Pancreas (tissue), 10 donors: ENCODE results near the gene CCDC159. TPM values are rescaled to one million over a fixed set of nuclear protein-coding genes. Genes with fewer than 3 reads are reported as not detected.
"Not testable (repeated sequence)": the region's sequence is repeated elsewhere in the genome, so short reads cannot be mapped to it uniquely, and the experiment has no call there.

Source experiments
- ATAC-seq, 4 donors: fragments of 200-7000 bp; cut with Tn5 transposase; one replicate each; pipeline versions ENCODE4 v1.8.0 to v1.9.1; 2020; ENCODE audit warnings: mild to moderate bottlenecking in 4 of 4, moderate library complexity in 4 of 4
- DNase-seq, 6 donors: peaks; one replicate each; pipeline ENCODE4 v3.0.0-alpha.2; 2020
- FAIRE-seq: peaks from 2 replicates; lab custom pipeline; 2012; peaks lifted over from hg19 to GRCh38; lab: Jason Lieb, UNC
- H3K27ac ChIP-seq, 4 donors: fragments of 200-600 bp; sonication (generic); 1 replicate in 3 of 4; 2 replicates in 1 of 4; pipeline versions ENCODE4 v1.5.0 to v1.8.0; 2020
- H3K27me3 ChIP-seq, 4 donors: fragments of 200-600 bp; one replicate each; pipeline ENCODE4 v1.8.0; 2021
- H3K36me3 ChIP-seq, 3 donors: fragments of 200-600 bp; sonication (generic) in 1 of 3; one replicate each; pipeline versions ENCODE4 v1.5.0 to v1.8.0; 2020 to 2021
- H3K4me1 ChIP-seq, 3 donors: fragments of 200-600 bp; one replicate each; pipeline ENCODE4 v1.8.0; 2021
- H3K4me3 ChIP-seq, 4 donors: fragments of 200-600 bp; sonication (generic) in 2 of 4; one replicate each; pipeline versions ENCODE4 v1.5.0 to v1.8.0; 2020 to 2021
- H3K9me3 ChIP-seq, 4 donors: fragments of 200-600 bp; one replicate each; pipeline ENCODE4 v1.8.0; 2021
- CTCF ChIP-seq, 4 donors: fragments of 200-600 bp; sonication (generic) in 3 of 4; IDR thresholded peaks; one replicate each; pipeline versions ENCODE4 v1.5.0 to v1.8.0; 2021; ENCODE audit warnings: antibody characterized with exemption in 4 of 4
- WGBS, 2 donors: extraction: QIAGEN DNeasy Blood & Tissue Kit; methylation state at CpG; one replicate each; pipeline ENCODE4 v1.1.7; 2013; 5-methylcytosine and 5-hydroxymethylcytosine counted together
- intact Hi-C, 3 donors: fragments of 100-400 bp; cut with DNase I; formaldehyde crosslinking; loops; one replicate each; pipeline versions ENCODE4 v1.11.1 to v1.14.2; 2022
- polyA plus RNA-seq, 2 donors: library from polyadenylated mRNA; stranded (reverse); fragments of 200-250 nt; gene quantifications; one replicate each; pipeline ENCODE4 v1.2.3, GENCODE V29; 2013
- total RNA-seq, 6 donors: library from RNA; stranded (reverse); fragmentation: NEBNext Ultra II Directional in 4 of 6; extraction: Animal tissue kit (Norgen Biotek cat#: 25700) in 4 of 6; gene quantifications; one replicate each; pipeline versions ENCODE4 v1.2.1 to v1.2.4, GENCODE V29; 2021 to 2023
- donor health status: healthy with polysubstance abuse.
- donor health status: DM: no; HTN: no; CAD: no; lungs with moderate emphysema.
- donor health status: DM: no; HTN: no; CAD: no.
- donor health status: control.
- donor health status: control.
- donor health status: Bipolar disorder and iron deficiency.
- donor health status: DM: yes; HTN: yes; CAD: no.
- donor health status: DM: no; HTN: no; CAD: no.
- donor health status: DM: no; HTN: no; CAD: no.
- donor health status: DM: yes; HTN: yes; CAD: no.

The CCDC159 gene
- total and polyA plus RNA-seq, 8 donors, result 11.6 to 106 (median 15.6) TPM

- intact Hi-C loops, result no loop called here
- DNase-seq (no peak), ATAC-seq (no peak), FAIRE-seq (no peak)
- Histone ChIP-seq H3K36me3 (no peaks in the 10 kb centered on the region), H3K9me3 (no peaks in the 10 kb centered on the region), H3K4me3 (no peak overlapping the region), H3K4me1 (no peaks in the 10 kb centered on the region), H3K27me3 (no peaks in the 10 kb centered on the region), H3K27ac (no peak overlapping the region)
- TF ChIP-seq CTCF (IDR thresholded peaks at IDR 0.05), result no peak
- 72 to 78% methylated on average over 9 of the region's 9 CpGs for WGBS, 2 donors
These were observed 40.0 kb upstream of the CCDC159 start for GRCh38 chr19:11306337-11306736.

GRCh38 chr19:11320278-11320995 lies 25.9 kb upstream of the CCDC159 start:
- FAIRE-seq, H3K36me3 ChIP-seq, ATAC-seq, DNase-seq, H3K27ac ChIP-seq, H3K9me3 ChIP-seq, H3K4me3 ChIP-seq, intact Hi-C loops, H3K27me3 ChIP-seq: not testable (repeated sequence)
- H3K4me1 ChIP-seq, result peaks cover 3 to 16% (median 7%) of the 10 kb centered on the region in 3 donors
- 79 to 87% methylated on average over 9 of the region's 9 CpGs for WGBS, 2 donors

GRCh38 chr19:11321191-11322126 lies 24.9 kb upstream of the CCDC159 start:
- H3K4me1 ChIP-seq, result peaks cover 3 to 16% (median 7%) of the 10 kb centered on the region in 3 donors
- DNase-seq (no peak), ATAC-seq (peak in 2 of 4 donors; percentile 20 to 36), FAIRE-seq (no peak)
- H3K27ac ChIP-seq, result no peak overlapping the region
- no peak for TF ChIP-seq CTCF (IDR thresholded peaks at IDR 0.05)
- no peak overlapping the region for H3K4me3 ChIP-seq
- WGBS, 2 donors, result 62 to 66% methylated on average over 14 of the region's 14 CpGs
- no peaks in the 10 kb centered on the region for H3K27me3 ChIP-seq
- intact Hi-C loops, result no loop called here
- peaks cover 0 to 16% (median 0%) of the 10 kb centered on the region in 3 donors for H3K36me3 ChIP-seq
- H3K9me3 ChIP-seq, result no peaks in the 10 kb centered on the region

- no peaks in the 10 kb centered on the region for H3K27me3 ChIP-seq
- H3K4me3 ChIP-seq, result no peak overlapping the region
- H3K27ac ChIP-seq, result peak overlapping the region in 1 of 4 donors; percentile 8
- no peak for DNase-seq
- intact Hi-C loops, result no loop called here
- peak in 1 of 4 donors; percentile 6 for ATAC-seq
- FAIRE-seq, result no peak
- H3K4me1 ChIP-seq, result peaks cover 3 to 16% (median 7%) of the 10 kb centered on the region in 3 donors
- peaks cover 0 to 25% (median 4%) of the 10 kb centered on the region in 3 donors for H3K36me3 ChIP-seq
- 29 to 30% methylated on average over 7 of the region's 7 CpGs for WGBS, 2 donors
- no peaks in the 10 kb centered on the region for H3K9me3 ChIP-seq
- no peak for TF ChIP-seq CTCF (IDR thresholded peaks at IDR 0.05)
These were observed 23.9 kb upstream of the CCDC159 start for GRCh38 chr19:11322269-11323024.
